Neural progenitor cell (in vitro differentiated cells): ENCODE results near the gene SEPSECS. TPM values are rescaled to one million over a fixed set of nuclear protein-coding genes. Genes with fewer than 3 reads are reported as not detected.
A peak's percentile ranks its signal among the peaks of the same experiment; 100 is the strongest.

Experiments
- DNase-seq: peaks from one replicate; pipeline ENCODE4 v3.0.0-alpha.2; 2016; ENCODE audit warnings: low spot score
- H2AFZ ChIP-seq: fragments of 200-600 bp; sonication (generic); replicated peaks from 2 replicates; pipeline ENCODE4 v1.6.1; 2016; ENCODE audit warnings: antibody characterized with exemption
- H3F3A ChIP-seq: fragments of 200-600 bp; sonication (generic); 2 replicates; pipeline ENCODE4 v1.6.1; 2016; ENCODE audit warnings: antibody characterized with exemption, low read depth
- H3K27ac ChIP-seq: fragments of 200-600 bp; sonication (generic); 2 replicates; pipeline ENCODE4 v1.5.1; 2016; ENCODE audit warnings: mild to moderate bottlenecking
- H3K27me3 ChIP-seq: fragments of 200-600 bp; sonication (generic); 2 replicates; pipeline ENCODE4 v1.6.1; 2016; ENCODE audit warnings: mild to moderate bottlenecking, moderate library complexity
- H3K36me3 ChIP-seq: fragments of 200-600 bp; sonication (generic); 2 replicates; pipeline ENCODE4 v1.5.1; 2016
- H3K4me1 ChIP-seq: fragments of 200-600 bp; sonication (generic); 2 replicates; pipeline ENCODE4 v1.6.1; 2016; ENCODE audit warnings: mixed run types
- H3K4me2 ChIP-seq: fragments of 200-600 bp; sonication (generic); 2 replicates; pipeline ENCODE4 v1.6.1; 2016
- H3K4me3 ChIP-seq: fragments of 200-600 bp; sonication (generic); 2 replicates; pipeline ENCODE4 v1.5.1; 2016
- H3K79me2 ChIP-seq: fragments of 200-600 bp; sonication (generic); 2 replicates; pipeline ENCODE4 v1.6.1; 2016; ENCODE audit warnings: low read depth
- H3K9ac ChIP-seq: fragments of 200-600 bp; sonication (generic); 2 replicates; pipeline ENCODE4 v1.6.1; 2016
- H3K9me3 ChIP-seq: fragments of 200-600 bp; sonication (generic); 2 replicates; pipeline ENCODE4 v1.5.1; 2016; ENCODE audit warnings: low read depth
- H4K20me1 ChIP-seq: fragments of 200-600 bp; sonication (generic); 2 replicates; pipeline ENCODE4 v1.6.1; 2016; ENCODE audit warnings: low read depth
- H3K27ac Mint-ChIP-seq: 3 replicates; pipeline ENCODE4 v1.8.0; 2021; ENCODE audit warnings: mixed read lengths
- H3K27me3 Mint-ChIP-seq: 2 replicates; pipeline ENCODE4 v1.8.0; 2022; ENCODE audit warnings: low read depth, mild to moderate bottlenecking, inconsistent platforms, moderate library complexity, mixed read lengths; ENCODE audit not compliant: insufficient read depth
- H3K36me3 Mint-ChIP-seq: 3 replicates; pipeline ENCODE4 v1.8.0; 2021; ENCODE audit warnings: mixed read lengths
- H3K4me1 Mint-ChIP-seq: 3 replicates; pipeline ENCODE4 v1.8.0; 2021; ENCODE audit warnings: mixed read lengths
- H3K4me3 Mint-ChIP-seq: 3 replicates; pipeline ENCODE4 v1.8.0; 2021; ENCODE audit warnings: mild to moderate bottlenecking, moderate library complexity, mixed read lengths
- H3K9me3 Mint-ChIP-seq: 3 replicates; pipeline ENCODE4 v1.8.0; 2020; ENCODE audit warnings: mixed read lengths
- CTCF ChIP-seq: fragments of 200-600 bp; sonication (generic); IDR thresholded peaks from 2 replicates; pipeline ENCODE4 v1.5.1; 2017; ENCODE audit warnings: antibody characterized with exemption, mild to moderate bottlenecking
- EZH2 ChIP-seq: fragments of 200-600 bp; sonication (generic); IDR thresholded peaks from 2 replicates; pipeline ENCODE4 v1.6.1; 2017; ENCODE audit warnings: antibody characterized with exemption, mild to moderate bottlenecking, moderate library complexity
- EZH2phosphoT487 ChIP-seq: fragments of 200-600 bp; sonication (generic); IDR thresholded peaks from 2 replicates; pipeline ENCODE4 v1.6.1; 2017; ENCODE audit warnings: antibody characterized with exemption
- total RNA-seq: library from RNA; depleted of rRNA; stranded (reverse); fragments of >200 nt; gene quantifications from 2 replicates; pipeline ENCODE4 v1.2.3, GENCODE V29; 2015; ENCODE audit warnings: low replicate concordance

SEPSECS gene
- total RNA-seq, 1 donor from 2014 or later, result 24.5 TPM

GRCh38 chr4:25182937-25183336 lies 22.7 kb upstream of the SEPSECS start:
- H3K9ac ChIP-seq, result no peak overlapping the region
- H3K4me1 ChIP-seq, result no peaks in the 10 kb centered on the region
- no peaks in the 10 kb centered on the region for H3K79me2 ChIP-seq
- Mint-ChIP-seq H3K27me3 (peaks cover 4% of the 10 kb centered on the region), H3K4me3 (no peak overlapping the region), H3K4me1 (no peaks in the 10 kb centered on the region), H3K27ac (no peak overlapping the region), H3K9me3 (no peaks in the 10 kb centered on the region), H3K36me3 (no peaks in the 10 kb centered on the region)
- H3K9me3 ChIP-seq, result no peaks in the 10 kb centered on the region
- no peak overlapping the region for H3K4me3 ChIP-seq
- no peak for DNase-seq
- TF ChIP-seq EZH2phosphoT487, result no peak
- TF ChIP-seq CTCF, result no peak
- no peak for TF ChIP-seq EZH2
- no peak overlapping the region for H3K27ac ChIP-seq
- no peaks in the 10 kb centered on the region for H4K20me1 ChIP-seq
- no peaks in the 10 kb centered on the region for H3K27me3 ChIP-seq
- H3K4me2 ChIP-seq, result no peak overlapping the region
- no peaks in the 10 kb centered on the region for H3F3A ChIP-seq
- no peak overlapping the region for H2AFZ ChIP-seq
- no peaks in the 10 kb centered on the region for H3K36me3 ChIP-seq

DNA sequence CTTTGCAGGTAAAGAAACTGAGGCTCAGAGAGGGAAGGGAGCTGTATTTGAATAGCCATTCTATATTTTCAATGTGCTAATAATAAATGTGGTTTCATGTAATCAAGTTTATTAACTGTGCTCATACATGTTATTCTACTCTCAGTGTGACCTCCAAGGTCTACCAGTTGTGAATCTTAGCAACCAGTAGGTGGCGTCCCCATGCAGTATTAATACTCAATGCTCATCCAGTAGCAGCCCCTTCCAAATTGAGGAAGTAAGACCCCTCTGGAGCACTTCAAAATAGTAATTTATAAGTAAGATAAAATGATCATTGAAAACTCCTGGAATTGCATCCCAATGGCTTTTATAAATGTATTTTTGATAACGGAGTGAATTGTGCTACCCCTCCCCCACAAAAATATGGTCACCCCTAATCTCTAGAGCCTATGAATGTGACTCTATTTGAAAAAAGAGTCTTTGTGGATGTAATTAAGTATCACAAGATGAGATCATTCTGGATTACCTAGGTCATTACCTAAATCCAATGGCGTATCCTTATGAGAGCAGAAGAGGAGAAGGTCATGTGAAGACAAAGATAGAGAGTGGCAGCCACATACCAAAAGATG lies 20.4 kb upstream of the SEPSECS start:
- H3K27ac Mint-ChIP-seq, result no peak overlapping the region
- no peak for TF ChIP-seq EZH2
- TF ChIP-seq EZH2phosphoT487, result no peak
- TF ChIP-seq CTCF, result peak; percentile 83
- no peaks in the 10 kb centered on the region for H3K9me3 Mint-ChIP-seq
- H3K9me3 ChIP-seq, result no peaks in the 10 kb centered on the region
- H3K4me1 ChIP-seq, result no peaks in the 10 kb centered on the region
- DNase-seq, result peak; percentile 67
- H3K79me2 ChIP-seq, result no peaks in the 10 kb centered on the region
- H3K4me3 ChIP-seq, result no peak overlapping the region
- no peaks in the 10 kb centered on the region for H3F3A ChIP-seq
- no peaks in the 10 kb centered on the region for H3K4me1 Mint-ChIP-seq
- no peaks in the 10 kb centered on the region for H3K36me3 ChIP-seq
- H3K36me3 Mint-ChIP-seq, result no peaks in the 10 kb centered on the region
- H3K4me2 ChIP-seq, result no peak overlapping the region
- no peak overlapping the region for H2AFZ ChIP-seq
- no peaks in the 10 kb centered on the region for H4K20me1 ChIP-seq
- H3K4me3 Mint-ChIP-seq, result no peak overlapping the region
- H3K27ac ChIP-seq, result no peak overlapping the region
- no peaks in the 10 kb centered on the region for H3K27me3 ChIP-seq
- H3K27me3 Mint-ChIP-seq, result peaks cover 4% of the 10 kb centered on the region
- H3K9ac ChIP-seq, result no peak overlapping the region

GRCh38 chr4:25178838-25179261 lies 18.6 kb upstream of the SEPSECS start:
- Mint-ChIP-seq H3K4me1 (no peaks in the 10 kb centered on the region), H3K36me3 (no peaks in the 10 kb centered on the region), H3K27me3 (no peaks in the 10 kb centered on the region), H3K4me3 (no peak overlapping the region), H3K9me3 (no peaks in the 10 kb centered on the region), H3K27ac (no peak overlapping the region)
- no peaks in the 10 kb centered on the region for H3K36me3 ChIP-seq
- H3F3A ChIP-seq, result no peaks in the 10 kb centered on the region
- H3K4me3 ChIP-seq, result no peak overlapping the region
- no peaks in the 10 kb centered on the region for H3K79me2 ChIP-seq
- H3K27me3 ChIP-seq, result no peaks in the 10 kb centered on the region
- H4K20me1 ChIP-seq, result no peaks in the 10 kb centered on the region
- H2AFZ ChIP-seq, result no peak overlapping the region
- no peak for DNase-seq
- H3K9ac ChIP-seq, result no peak overlapping the region
- no peaks in the 10 kb centered on the region for H3K4me1 ChIP-seq
- H3K27ac ChIP-seq, result no peak overlapping the region
- TF ChIP-seq EZH2, result no peak
- no peak for TF ChIP-seq EZH2phosphoT487
- no peak for TF ChIP-seq CTCF
- H3K9me3 ChIP-seq, result no peaks in the 10 kb centered on the region
- H3K4me2 ChIP-seq, result no peak overlapping the region
